Common myeloid progenitor, CD34-positive (primary cell): ENCODE results near the gene RAB3GAP2.
A peak's percentile ranks its signal among the peaks of the same experiment; 100 is the strongest.
"Not testable (repeated sequence)": the region's sequence is repeated elsewhere in the genome, so short reads cannot be mapped to it uniquely, and the experiment has no call there.

Source experiments
- CTCF ChIA-PET: fragments of 350-600 bp; sonication (Branson Sonifier 250); formaldehyde crosslinking; loops from one replicate; lab custom pipeline; 2021; ENCODE audit warnings: antibody characterized with exemption; lab: Charles Lee
- POLR2A ChIA-PET: fragments of 350-600 bp; sonication (Branson Sonifier 250); formaldehyde crosslinking; loops from one replicate; lab custom pipeline; 2021; ENCODE audit warnings: antibody characterized with exemption; lab: Charles Lee
- DNase-seq, 3 donors: peaks; one replicate each; pipeline versions ENCODE4 v3.0.0 to v3.0.0-alpha.2; 2013
- H3K27ac ChIP-seq, 2 experiments: 1 replicate in 1 of 2; 2 replicates in 1 of 2; pipeline ENCODE4 v1.7.0; 2013; ENCODE audit warnings: inconsistent platforms in 2 of 2, low read length in 2 of 2, mild to moderate bottlenecking in 2 of 2, low read depth in 1 of 2, moderate library complexity in 1 of 2; ENCODE audit not compliant: severe bottlenecking in 2 of 2, insufficient read depth in 1 of 2, poor library complexity in 1 of 2
- H3K27me3 ChIP-seq, 5 experiments: replicated peaks in 2 of 5; 1 replicate in 3 of 5; 2 replicates in 2 of 5; pipeline versions ENCODE4 v1.6.1 to v1.7.0; 2013; ENCODE audit warnings: low read length in 4 of 5, mild to moderate bottlenecking in 2 of 5, moderate library complexity in 2 of 5, inconsistent platforms in 1 of 5; ENCODE audit not compliant: insufficient read depth in 5 of 5, control insufficient read depth in 4 of 5
- H3K36me3 ChIP-seq, 4 experiments: 1 replicate in 2 of 4; 2 replicates in 2 of 4; pipeline versions ENCODE4 v1.6.1 to v1.7.0; 2013; ENCODE audit warnings: low read length in 3 of 4, control low read depth in 1 of 4, mild to moderate bottlenecking in 1 of 4; ENCODE audit not compliant: control insufficient read depth in 4 of 4, insufficient read depth in 4 of 4
- H3K4me1 ChIP-seq, 4 experiments: 1 replicate in 3 of 4; 2 replicates in 1 of 4; pipeline versions ENCODE4 v1.6.1 to v1.7.1; 2013; ENCODE audit warnings: low read length in 3 of 4, mild to moderate bottlenecking in 3 of 4, control low read depth in 1 of 4, inconsistent platforms in 1 of 4, moderate library complexity in 1 of 4; ENCODE audit not compliant: control insufficient read depth in 4 of 4, insufficient read depth in 4 of 4; ENCODE audit errors: control extremely low read depth in 1 of 4
- H3K4me3 ChIP-seq, 7 experiments: 1 replicate in 4 of 7; 2 replicates in 3 of 7; pipeline versions ENCODE4 v1.5.1 to v1.7.0; 2013; ENCODE audit warnings: mild to moderate bottlenecking in 7 of 7, low read length in 6 of 7, moderate library complexity in 6 of 7, inconsistent platforms in 2 of 7, low read depth in 2 of 7, control low read depth in 1 of 7; ENCODE audit not compliant: insufficient read depth in 4 of 7, control insufficient read depth in 1 of 7; ENCODE audit errors: extremely low read depth in 1 of 7
- H3K9me3 ChIP-seq, 5 experiments: 1 replicate in 4 of 5; 2 replicates in 1 of 5; pipeline versions ENCODE4 v1.6.1 to v1.7.1; 2013; ENCODE audit warnings: low read length in 4 of 5, mild to moderate bottlenecking in 2 of 5, inconsistent platforms in 1 of 5, low read depth in 1 of 5, moderate library complexity in 1 of 5; ENCODE audit not compliant: control insufficient read depth in 4 of 5, insufficient read depth in 2 of 5; ENCODE audit errors: control extremely low read depth in 1 of 5
- WGBS: methylation state at CpG from one replicate; pipeline ENCODE4 v1.1.5; 2013; ENCODE audit not compliant: insufficient coverage; 5-methylcytosine and 5-hydroxymethylcytosine counted together

Gene RAB3GAP2

GRCh38 chr1:220218397-220219135 lies 53.7 kb downstream of the RAB3GAP2 start:
- H3K4me3 ChIP-seq, H3K9me3 ChIP-seq, H3K36me3 ChIP-seq, H3K27ac ChIP-seq, H3K4me1 ChIP-seq, H3K27me3 ChIP-seq, POLR2A ChIA-PET: not testable (repeated sequence)
- WGBS: no CpG with 5 or more reads among the region's 6 CpGs
- DNase-seq: peak; percentile 75 to 85 (median 85)
- CTCF ChIA-PET: interaction anchor here (0.6 to 7.0 kb wide), 10 partner anchors 9 to 516 kb away, joined by 3 to 37 read pairs (median 4); no protein-coding TSS in a partner anchor

GRCh38 chr1:220217383-220217988 lies 54.8 kb downstream of the RAB3GAP2 start:
- Histone ChIP-seq H3K27me3 (no peaks in the 10 kb centered on the region), H3K9me3 (no peaks in the 10 kb centered on the region), H3K36me3 (peaks cover 0 to 5% (median 2%) of the 10 kb centered on the region in 4 experiments), H3K4me1 (peaks cover 0 to 4% (median under 1%) of the 10 kb centered on the region in 4 experiments), H3K27ac (no peak overlapping the region), H3K4me3 (no peak overlapping the region)
- DNase-seq: peak; percentile 14 to 21 (median 19)
- POLR2A ChIA-PET: interaction anchor here (0.6 kb wide), 1 partner anchor 237 kb away, joined by 3 read pairs; no protein-coding TSS in a partner anchor
- CTCF ChIA-PET: interaction anchor here (0.9 to 7.0 kb wide), 7 partner anchors 10 to 517 kb away, joined by 3 to 37 read pairs (median 3); no protein-coding TSS in a partner anchor
- 100% methylated on average over 1 of the region's 2 CpGs for WGBS

- no CpG with 5 or more reads among the region's 4 CpGs for WGBS
- Histone ChIP-seq H3K9me3 (no peaks in the 10 kb centered on the region), H3K27ac (no peak overlapping the region), H3K4me3 (no peak overlapping the region), H3K4me1 (peaks cover 0 to 4% (median 0%) of the 10 kb centered on the region in 4 experiments), H3K36me3 (peaks cover 0 to 14% (median 9%) of the 10 kb centered on the region in 4 experiments), H3K27me3 (no peaks in the 10 kb centered on the region)
- ChIA-PET CTCF (no interaction called here), POLR2A (no interaction called here)
- DNase-seq: no peak
These were observed 58.8 kb downstream of the RAB3GAP2 start for GRCh38 chr1:220213382-220213983.

- POLR2A ChIA-PET: no interaction called here
- Histone ChIP-seq H3K27ac (no peak overlapping the region), H3K27me3 (no peaks in the 10 kb centered on the region), H3K4me3 (no peak overlapping the region), H3K4me1 (no peaks in the 10 kb centered on the region), H3K36me3 (peaks cover 3 to 45% (median 29%) of the 10 kb centered on the region in 4 experiments), H3K9me3 (no peaks in the 10 kb centered on the region)
- DNase-seq: no peak
- CTCF ChIA-PET: interaction anchor here (0.8 to 1.3 kb wide), 3 partner anchors 10 to 17 kb away, joined by 3 to 4 read pairs (median 3); no protein-coding TSS in a partner anchor
These were observed 64.8 kb downstream of the RAB3GAP2 start for GRCh38 chr1:220207411-220207810.

- peaks cover 6 to 49% (median 32%) of the 10 kb centered on the region in 4 experiments for H3K36me3 ChIP-seq
- POLR2A ChIA-PET, CTCF ChIA-PET, H3K4me1 ChIP-seq, H3K4me3 ChIP-seq, H3K9me3 ChIP-seq, H3K27me3 ChIP-seq, DNase-seq, H3K27ac ChIP-seq: not testable (repeated sequence)
- no CpG with 5 or more reads among the region's 2 CpGs for WGBS
These were observed 67.5 kb downstream of the RAB3GAP2 start for GRCh38 chr1:220204758-220205157.

GRCh38 chr1:220203816-220204215 lies 68.4 kb downstream of the RAB3GAP2 start:
- no peaks in the 10 kb centered on the region for H3K9me3 ChIP-seq
- 88% methylated on average over 1 of the region's 2 CpGs for WGBS
- DNase-seq: no peak
- H3K27ac ChIP-seq: no peak overlapping the region
- H3K27me3 ChIP-seq: no peaks in the 10 kb centered on the region
- H3K36me3 ChIP-seq: peaks cover 7 to 51% (median 35%) of the 10 kb centered on the region in 4 experiments
- ChIA-PET CTCF (no interaction called here), POLR2A (no interaction called here)
- H3K4me3 ChIP-seq: no peak overlapping the region
- no peaks in the 10 kb centered on the region for H3K4me1 ChIP-seq
